Stomach (tissue), 4 donors: ENCODE results near the gene AZIN2.

Source experiments
- CTCF ChIP-seq, 7 experiments: fragments of 450-650 bp in 4 of 7; fragments of 200-600 bp in 3 of 7; sonication (generic) in 3 of 7; IDR thresholded peaks; one replicate each; pipeline ENCODE4 v1.5.1; 2016 to 2019; ENCODE audit warnings: antibody characterized with exemption in 7 of 7, control low read depth in 2 of 7, mild to moderate bottlenecking in 1 of 7
- EP300 ChIP-seq: sonication (generic); formaldehyde crosslinking; IDR thresholded peaks from one replicate; pipeline ENCODE4 v1.6.1; 2017; ENCODE audit warnings: antibody characterized with exemption
- POLR2A ChIP-seq, 4 donors: fragments of 450-650 bp; IDR thresholded peaks; one replicate each; pipeline ENCODE4 v1.6.1; 2016; ENCODE audit warnings: antibody characterized with exemption in 4 of 4, control low read depth in 2 of 4, mild to moderate bottlenecking in 1 of 4, moderate library complexity in 1 of 4

- TF ChIP-seq POLR2A (IDR thresholded peaks at IDR 0.05) (no peak), CTCF (IDR thresholded peaks at IDR 0.05) (no peak), EP300 (no peak)
These were observed 36.6 kb downstream of the AZIN2 start for GRCh38 chr1:33117440-33118085.
